ENCODE results near the gene SCD.

DNA sequence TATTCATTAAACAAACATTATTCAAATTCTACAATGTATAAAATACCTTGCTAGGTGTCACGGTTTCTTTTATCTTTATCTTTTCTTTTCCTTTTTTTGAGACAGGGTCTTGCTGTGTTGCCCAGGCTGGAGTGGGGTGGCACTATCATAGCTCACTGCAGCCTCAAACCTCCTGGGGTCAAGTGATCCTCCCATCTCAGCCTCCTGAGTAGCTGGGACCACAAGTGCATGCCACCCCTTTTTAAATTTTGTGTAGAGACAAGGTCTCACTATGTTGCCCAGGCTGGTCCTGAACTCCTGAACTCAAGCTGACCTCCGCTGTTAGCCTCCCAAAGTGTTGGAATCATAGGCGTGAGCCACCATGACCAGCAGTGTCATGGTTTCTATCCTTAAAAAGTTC lies 42.6 kb upstream of the SCD start:
- TF ChIP-seq, protein P1, sequence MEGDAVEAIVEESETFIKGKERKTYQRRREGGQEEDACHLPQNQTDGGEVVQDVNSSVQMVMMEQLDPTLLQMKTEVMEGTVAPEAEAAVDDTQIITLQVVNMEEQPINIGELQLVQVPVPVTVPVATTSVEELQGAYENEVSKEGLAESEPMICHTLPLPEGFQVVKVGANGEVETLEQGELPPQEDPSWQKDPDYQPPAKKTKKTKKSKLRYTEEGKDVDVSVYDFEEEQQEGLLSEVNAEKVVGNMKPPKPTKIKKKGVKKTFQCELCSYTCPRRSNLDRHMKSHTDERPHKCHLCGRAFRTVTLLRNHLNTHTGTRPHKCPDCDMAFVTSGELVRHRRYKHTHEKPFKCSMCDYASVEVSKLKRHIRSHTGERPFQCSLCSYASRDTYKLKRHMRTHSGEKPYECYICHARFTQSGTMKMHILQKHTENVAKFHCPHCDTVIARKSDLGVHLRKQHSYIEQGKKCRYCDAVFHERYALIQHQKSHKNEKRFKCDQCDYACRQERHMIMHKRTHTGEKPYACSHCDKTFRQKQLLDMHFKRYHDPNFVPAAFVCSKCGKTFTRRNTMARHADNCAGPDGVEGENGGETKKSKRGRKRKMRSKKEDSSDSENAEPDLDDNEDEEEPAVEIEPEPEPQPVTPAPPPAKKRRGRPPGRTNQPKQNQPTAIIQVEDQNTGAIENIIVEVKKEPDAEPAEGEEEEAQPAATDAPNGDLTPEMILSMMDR (conservative IDR thresholded peaks at IDR 0.05 in 1 of 2, IDR thresholded peaks at IDR 0.05 in 1 of 2; ENCODE audit: extremely low read depth in 1 of 2, insufficient read depth in 1 of 2, low read depth in 1 of 2, low read length in 2 of 2), result no peak
- no peak for TF ChIP-seq EZH2 (IDR thresholded peaks at IDR 0.05; ENCODE audit: borderline replicate concordance, low read length)
